Mesodermal cell (in vitro differentiated cells): ENCODE measurements around the gene TMEM238L. TPM values are rescaled to one million over a fixed set of nuclear protein-coding genes. Genes with fewer than 3 reads are reported as not detected.
A peak's percentile ranks its signal among the peaks of the same experiment; 100 is the strongest.
"Not testable (repeated sequence)": the region's sequence is repeated elsewhere in the genome, so short reads cannot be mapped to it uniquely, and the experiment has no call there.

ENCODE experiments used
- H3K27ac ChIP-seq: 2 replicates; pipeline ENCODE4 v1.7.0; 2013; ENCODE audit warnings: mild to moderate bottlenecking, low read depth, low read length, moderate library complexity; ENCODE audit not compliant: severe bottlenecking
- H3K36me3 ChIP-seq: 2 replicates; pipeline ENCODE4 v1.7.1; 2013; ENCODE audit warnings: mild to moderate bottlenecking, low read length, moderate library complexity; ENCODE audit not compliant: control insufficient read depth, insufficient read depth
- H3K4me1 ChIP-seq: one replicate; pipeline ENCODE4 v1.7.1; 2013; ENCODE audit warnings: mild to moderate bottlenecking, low read length; ENCODE audit not compliant: insufficient read depth, control insufficient read depth, poor library complexity, severe bottlenecking
- H3K4me3 ChIP-seq: 2 replicates; pipeline ENCODE4 v1.7.0; 2013; ENCODE audit warnings: low read length, control low read depth, mild to moderate bottlenecking; ENCODE audit not compliant: insufficient read depth, poor library complexity, severe bottlenecking; ENCODE audit errors: extremely low read depth
- H3K9me3 ChIP-seq: 2 replicates; pipeline ENCODE4 v1.7.1; 2013; ENCODE audit warnings: mild to moderate bottlenecking, low read length, moderate library complexity; ENCODE audit not compliant: control insufficient read depth
- WGBS, 2 experiments: methylation state at CpG; one replicate each; pipeline ENCODE4 v1.1.5; 2013; ENCODE audit warnings: missing lambda C conversion rate in 2 of 2; ENCODE audit not compliant: insufficient coverage in 2 of 2; 5-methylcytosine and 5-hydroxymethylcytosine counted together
- polyA plus RNA-seq, 2 experiments: library from polyadenylated mRNA; stranded (reverse); fragments of 50-300 nt; gene quantifications; one replicate each; pipeline ENCODE4 v1.2.3, GENCODE V29; 2013

The TMEM238L gene, protein sequence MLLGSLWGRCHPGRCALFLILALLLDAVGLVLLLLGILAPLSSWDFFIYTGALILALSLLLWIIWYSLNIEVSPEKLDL
- polyA plus RNA-seq (2013, experiment 1 of 2), result not detected
- polyA plus RNA-seq (2013, experiment 2 of 2), result not detected

GRCh38 chr17:10803830-10804475 lies at the start of gene TMEM238L:
TMEM238L (minus strand) TSS chr17:10804099; CDS start chr17:10803963, 136 bp downstream.
- WGBS, 2 experiments, result 86 to 87% methylated on average over 12 to 14 of the region's 16 CpGs
- H3K36me3 ChIP-seq, result no peaks in the 10 kb centered on the region
- no peaks in the 10 kb centered on the region for H3K4me1 ChIP-seq
- H3K4me3 ChIP-seq, result no peak within 1 kb of the TSS
- H3K27ac ChIP-seq, result no peak within 1 kb of the TSS
- H3K9me3 ChIP-seq, result no peaks in the 10 kb centered on the region

- not testable (repeated sequence) for H3K36me3 ChIP-seq, H3K4me1 ChIP-seq, H3K9me3 ChIP-seq, H3K4me3 ChIP-seq, H3K27ac ChIP-seq
- WGBS, 2 experiments, result 74% methylated on average over 4 of the region's 6 CpGs
These were observed 42.7 kb upstream of the TMEM238L start for GRCh38 chr17:10846636-10847035.

GRCh38 chr17:10845388-10845751 lies 41.5 kb upstream of the TMEM238L start:
- H3K27ac ChIP-seq, result no peak overlapping the region
- peaks cover 10% of the 10 kb centered on the region for H3K4me1 ChIP-seq
- WGBS, 2 experiments, result 42% methylated on average over 4 of the region's 6 CpGs; no CpG with 5 or more reads in 1 of the 2 experiments
- H3K36me3 ChIP-seq, result no peaks in the 10 kb centered on the region
- no peaks in the 10 kb centered on the region for H3K9me3 ChIP-seq
- H3K4me3 ChIP-seq, result peak overlapping the region; percentile 42

- Histone ChIP-seq H3K4me1 (peaks cover 10% of the 10 kb centered on the region), H3K4me3 (peak overlapping the region; percentile 42), H3K27ac (peak overlapping the region; percentile 16), H3K36me3 (no peaks in the 10 kb centered on the region), H3K9me3 (no peaks in the 10 kb centered on the region)
- 5% methylated on average over 21 to 22 of the region's 28 CpGs for WGBS, 2 experiments
These were observed 40.9 kb upstream of the TMEM238L start for GRCh38 chr17:10844621-10845387.

DNA sequence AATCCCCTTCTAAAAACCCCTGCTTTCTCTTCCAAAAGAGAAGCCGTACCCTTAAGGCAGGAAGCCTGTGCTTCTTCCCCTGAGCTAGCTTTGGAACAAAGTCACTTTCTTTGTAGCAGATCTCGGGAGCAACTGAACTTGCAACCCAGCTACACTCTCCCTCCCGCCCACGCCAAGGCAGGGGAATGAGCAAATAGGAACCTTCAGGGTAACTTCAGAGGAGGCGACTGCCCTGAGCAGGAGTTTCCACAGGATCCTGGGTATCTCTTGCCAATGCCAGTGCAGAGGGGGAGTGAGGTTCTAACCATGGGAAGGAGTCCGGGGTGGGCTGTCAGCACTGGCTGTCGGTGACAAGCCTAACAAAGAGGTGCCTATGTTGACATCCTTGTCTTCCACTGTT lies 39.9 kb upstream of the TMEM238L start:
- Histone ChIP-seq H3K27ac (no peak overlapping the region), H3K4me3 (no peak overlapping the region), H3K9me3 (no peaks in the 10 kb centered on the region), H3K36me3 (no peaks in the 10 kb centered on the region), H3K4me1 (peaks cover 10% of the 10 kb centered on the region)
- WGBS, 2 experiments, result 50 to 62% methylated on average over 3 to 4 of the region's 7 CpGs

DNA sequence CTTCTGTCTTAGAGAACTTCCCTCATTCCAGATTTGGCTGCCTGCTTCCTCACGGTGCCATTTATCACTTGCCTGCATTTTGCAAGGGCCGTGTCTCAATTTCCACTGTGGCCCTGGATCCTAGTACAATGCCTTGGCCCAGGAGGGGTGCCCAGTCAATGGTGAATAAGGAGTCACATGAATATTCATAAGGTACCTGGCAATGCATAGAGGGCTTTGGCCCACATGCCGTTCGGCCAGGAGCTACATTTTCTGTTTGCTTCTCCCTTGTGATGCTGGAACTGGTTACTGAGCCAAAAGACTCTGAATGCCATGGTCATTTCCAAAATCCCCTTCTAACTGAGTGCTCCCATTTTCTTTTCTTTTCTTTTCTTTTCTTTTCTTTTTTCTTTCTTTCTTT lies 38.8 kb upstream of the TMEM238L start:
- Histone ChIP-seq H3K9me3 (no peaks in the 10 kb centered on the region), H3K4me3 (no peak overlapping the region), H3K4me1 (peaks cover 10% of the 10 kb centered on the region), H3K36me3 (no peaks in the 10 kb centered on the region), H3K27ac (no peak overlapping the region)
- WGBS, 2 experiments, result 81 to 94% methylated on average over 4 of the region's 4 CpGs

DNA sequence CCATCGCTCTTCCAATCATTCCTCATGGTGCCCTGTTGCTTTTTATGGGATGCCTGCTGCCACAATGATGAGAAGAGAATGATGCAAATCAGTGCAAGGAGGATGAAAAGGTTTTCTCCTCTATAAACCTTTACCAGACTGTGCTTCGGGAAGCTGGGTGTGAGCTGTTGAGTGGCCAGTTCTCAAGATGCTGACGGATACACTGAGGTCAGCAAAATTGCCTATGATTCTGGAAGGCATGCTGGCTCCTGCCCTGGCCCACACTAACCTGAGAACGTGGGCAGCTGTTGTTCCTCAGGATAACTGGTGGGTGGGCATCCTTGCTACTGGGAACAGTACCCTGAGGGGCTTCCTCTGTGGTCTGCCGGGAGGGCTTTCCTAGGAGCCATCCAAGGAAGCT lies 34.8 kb upstream of the TMEM238L start:
- WGBS, 2 experiments, result 83 to 87% methylated on average over 4 to 5 of the region's 5 CpGs
- H3K27ac ChIP-seq, result no peak overlapping the region
- no peaks in the 10 kb centered on the region for H3K4me1 ChIP-seq
- no peak overlapping the region for H3K4me3 ChIP-seq
- no peaks in the 10 kb centered on the region for H3K36me3 ChIP-seq
- no peaks in the 10 kb centered on the region for H3K9me3 ChIP-seq

DNA sequence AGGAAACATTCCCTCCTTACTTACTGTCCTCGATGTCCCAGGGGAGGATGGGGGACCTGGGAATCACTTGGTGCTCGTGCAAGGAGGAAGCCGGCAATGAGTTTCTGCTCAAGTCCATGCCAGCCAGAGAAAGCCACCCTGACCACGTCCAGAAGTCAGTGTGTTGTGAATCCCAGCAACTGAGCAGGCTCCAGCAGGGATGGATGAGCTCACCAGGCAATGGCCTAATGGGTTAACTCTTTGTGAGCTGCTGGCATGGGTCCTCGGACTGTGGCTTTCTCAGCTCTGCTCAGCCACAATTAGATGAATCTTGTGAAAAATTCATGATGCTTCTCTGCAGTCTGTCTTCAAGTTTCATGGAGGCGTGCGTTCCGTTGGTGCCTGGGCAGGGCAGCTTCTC lies 34.0 kb upstream of the TMEM238L start, which contains the start of gene PIRT:
Gene PIRT (minus strand): TSS at position 167 of the 400 bp plus-strand sequence. CDS start 12,442 bp downstream, outside the sequence.
- no peaks in the 10 kb centered on the region for H3K9me3 ChIP-seq
- H3K4me3 ChIP-seq, result no peak within 1 kb of the TSS
- H3K36me3 ChIP-seq, result no peaks in the 10 kb centered on the region
- H3K27ac ChIP-seq, result no peak within 1 kb of the TSS
- WGBS, 2 experiments, result 79 to 81% methylated on average over 8 of the region's 8 CpGs
- H3K4me1 ChIP-seq, result no peaks in the 10 kb centered on the region

DNA sequence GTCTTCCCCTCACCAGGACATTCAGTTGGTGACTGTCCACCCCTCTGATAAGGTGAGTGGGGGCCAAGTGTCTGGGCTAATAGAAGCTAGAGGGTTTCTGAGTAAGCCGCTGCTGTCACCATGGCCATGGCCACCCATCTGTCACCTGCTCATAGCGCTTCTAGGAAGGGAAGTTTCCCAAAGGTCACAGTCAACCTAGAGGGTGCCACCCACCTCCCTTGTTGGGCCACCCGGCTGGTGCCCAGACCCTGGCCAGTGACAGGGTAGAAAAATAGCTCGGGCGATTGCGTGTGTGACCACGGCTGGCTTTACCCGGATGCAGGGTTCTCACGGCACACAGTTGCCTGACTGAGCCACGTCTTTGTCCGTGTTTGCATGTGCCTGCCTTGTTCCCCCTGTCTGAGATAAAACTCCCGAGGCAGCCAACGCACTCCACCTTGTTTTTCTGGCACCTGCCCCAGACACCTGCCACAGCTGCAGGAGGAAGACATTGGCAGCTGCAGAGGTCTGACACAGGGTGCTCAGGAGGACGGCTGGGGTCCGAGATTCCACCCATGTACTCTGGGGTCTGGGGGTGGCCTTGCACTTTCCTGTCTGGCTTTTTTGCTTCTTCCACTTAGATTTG lies 33.2 kb upstream of the TMEM238L start:
- WGBS, 2 experiments, result 94 to 95% methylated on average over 12 to 15 of the region's 15 CpGs
- Histone ChIP-seq H3K27ac (no peak overlapping the region), H3K9me3 (no peaks in the 10 kb centered on the region), H3K4me1 (no peaks in the 10 kb centered on the region), H3K4me3 (no peak overlapping the region), H3K36me3 (no peaks in the 10 kb centered on the region)

DNA sequence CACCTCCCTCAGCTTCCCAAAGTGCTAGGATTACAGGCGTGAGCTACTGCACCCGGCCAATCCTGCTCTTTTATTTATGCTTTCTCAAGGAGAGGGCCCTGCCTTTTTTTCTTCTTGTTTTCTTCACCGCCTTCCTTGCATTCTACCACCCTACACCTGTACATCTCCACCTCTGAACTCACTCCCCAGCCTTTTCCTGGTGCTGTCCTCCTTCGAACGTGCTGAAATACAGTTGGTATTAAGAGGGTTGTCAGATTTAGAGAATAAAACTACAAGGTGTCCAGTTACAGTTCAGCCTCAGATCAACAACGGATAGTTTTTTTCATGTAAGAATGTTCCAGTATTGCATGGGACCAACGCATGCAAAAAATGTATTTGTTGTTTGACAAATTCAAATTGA lies 32.2 kb upstream of the TMEM238L start:
- H3K36me3 ChIP-seq, result no peaks in the 10 kb centered on the region
- no peaks in the 10 kb centered on the region for H3K4me1 ChIP-seq
- H3K4me3 ChIP-seq, result no peak overlapping the region
- H3K9me3 ChIP-seq, result no peaks in the 10 kb centered on the region
- H3K27ac ChIP-seq, result no peak overlapping the region
- 95 to 98% methylated on average over 3 of the region's 7 CpGs for WGBS, 2 experiments
